Thyroid gland (tissue), 4 donors: ENCODE measurements around the gene ID3.
A peak's percentile ranks its signal among the peaks of the same experiment; 100 is the strongest.

ENCODE experiments used
- POLR2A ChIP-seq, 2 donors: fragments of 450-650 bp; IDR thresholded peaks; one replicate each; pipeline ENCODE4 v1.6.1; 2017; ENCODE audit warnings: antibody characterized with exemption in 2 of 2, mild to moderate bottlenecking in 2 of 2, moderate library complexity in 1 of 2
- TF ChIP-seq, protein P1 (sequence below), 6 experiments: fragments of 200-600 bp in 3 of 6; fragments of 450-650 bp in 3 of 6; sonication (generic) in 3 of 6; IDR thresholded peaks; one replicate each; pipeline ENCODE4 v1.5.1; 2016 to 2019; ENCODE audit warnings: antibody characterized with exemption in 6 of 6, mild to moderate bottlenecking in 2 of 6, inconsistent platforms in 1 of 6, moderate library complexity in 1 of 6

DNA sequence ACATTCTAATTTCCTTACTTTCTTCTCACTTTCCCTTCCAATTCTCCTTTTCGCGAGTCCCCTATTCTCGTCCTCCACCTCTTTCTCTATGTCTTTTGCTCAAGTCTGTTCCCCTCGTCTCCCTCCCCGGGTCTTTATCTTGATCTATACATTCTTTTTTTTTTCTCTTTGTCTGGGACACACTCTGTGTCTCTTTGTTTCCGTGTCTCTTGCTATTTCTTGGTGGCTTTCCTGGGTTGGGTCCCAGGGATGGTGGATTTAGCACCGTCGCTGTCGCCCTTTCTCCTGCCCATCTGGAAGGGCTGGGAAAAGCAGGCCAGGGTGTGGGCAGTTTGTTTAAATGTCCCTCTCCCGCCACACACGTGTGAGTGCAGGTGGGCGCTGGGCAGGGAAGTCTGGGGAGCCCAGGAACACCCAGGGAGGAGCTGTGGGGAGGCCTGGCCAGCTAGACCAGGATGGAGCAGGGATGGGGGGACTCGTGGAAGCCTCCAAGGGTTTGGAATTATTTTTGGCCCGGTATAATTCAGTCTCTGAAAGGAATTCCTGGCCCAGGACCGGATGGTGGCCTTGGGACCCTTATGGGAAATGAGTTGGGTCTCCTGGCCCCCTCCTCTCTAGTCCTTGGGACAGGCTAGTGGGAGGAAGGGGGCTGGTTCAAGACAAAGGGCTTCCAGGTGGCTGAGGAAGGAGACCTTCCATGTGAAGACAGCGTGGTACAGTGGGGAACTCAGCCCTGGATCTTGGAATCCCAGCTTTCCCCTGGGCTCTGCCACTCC, 9.5 kb upstream of the ID3 start:
- TF ChIP-seq, protein P1, sequence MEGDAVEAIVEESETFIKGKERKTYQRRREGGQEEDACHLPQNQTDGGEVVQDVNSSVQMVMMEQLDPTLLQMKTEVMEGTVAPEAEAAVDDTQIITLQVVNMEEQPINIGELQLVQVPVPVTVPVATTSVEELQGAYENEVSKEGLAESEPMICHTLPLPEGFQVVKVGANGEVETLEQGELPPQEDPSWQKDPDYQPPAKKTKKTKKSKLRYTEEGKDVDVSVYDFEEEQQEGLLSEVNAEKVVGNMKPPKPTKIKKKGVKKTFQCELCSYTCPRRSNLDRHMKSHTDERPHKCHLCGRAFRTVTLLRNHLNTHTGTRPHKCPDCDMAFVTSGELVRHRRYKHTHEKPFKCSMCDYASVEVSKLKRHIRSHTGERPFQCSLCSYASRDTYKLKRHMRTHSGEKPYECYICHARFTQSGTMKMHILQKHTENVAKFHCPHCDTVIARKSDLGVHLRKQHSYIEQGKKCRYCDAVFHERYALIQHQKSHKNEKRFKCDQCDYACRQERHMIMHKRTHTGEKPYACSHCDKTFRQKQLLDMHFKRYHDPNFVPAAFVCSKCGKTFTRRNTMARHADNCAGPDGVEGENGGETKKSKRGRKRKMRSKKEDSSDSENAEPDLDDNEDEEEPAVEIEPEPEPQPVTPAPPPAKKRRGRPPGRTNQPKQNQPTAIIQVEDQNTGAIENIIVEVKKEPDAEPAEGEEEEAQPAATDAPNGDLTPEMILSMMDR (IDR thresholded peaks at IDR 0.05): no peak
- TF ChIP-seq POLR2A (IDR thresholded peaks at IDR 0.05): peak in 1 of 2 donors; percentile 44
